HG02571 (cell line): ENCODE measurements around the gene GFOD1.
"Not testable (repeated sequence)": the region's sequence is repeated elsewhere in the genome, so short reads cannot be mapped to it uniquely, and the experiment has no call there.

ENCODE experiments used
- ATAC-seq: cut with Tn5 transposase; IDR thresholded peaks from one replicate; pipeline ENCODE4 v1.9.1; 2021; ENCODE audit warnings: mild to moderate bottlenecking, moderate library complexity; ENCODE audit not compliant: unreplicated experiment

GFOD1 gene

DNA sequence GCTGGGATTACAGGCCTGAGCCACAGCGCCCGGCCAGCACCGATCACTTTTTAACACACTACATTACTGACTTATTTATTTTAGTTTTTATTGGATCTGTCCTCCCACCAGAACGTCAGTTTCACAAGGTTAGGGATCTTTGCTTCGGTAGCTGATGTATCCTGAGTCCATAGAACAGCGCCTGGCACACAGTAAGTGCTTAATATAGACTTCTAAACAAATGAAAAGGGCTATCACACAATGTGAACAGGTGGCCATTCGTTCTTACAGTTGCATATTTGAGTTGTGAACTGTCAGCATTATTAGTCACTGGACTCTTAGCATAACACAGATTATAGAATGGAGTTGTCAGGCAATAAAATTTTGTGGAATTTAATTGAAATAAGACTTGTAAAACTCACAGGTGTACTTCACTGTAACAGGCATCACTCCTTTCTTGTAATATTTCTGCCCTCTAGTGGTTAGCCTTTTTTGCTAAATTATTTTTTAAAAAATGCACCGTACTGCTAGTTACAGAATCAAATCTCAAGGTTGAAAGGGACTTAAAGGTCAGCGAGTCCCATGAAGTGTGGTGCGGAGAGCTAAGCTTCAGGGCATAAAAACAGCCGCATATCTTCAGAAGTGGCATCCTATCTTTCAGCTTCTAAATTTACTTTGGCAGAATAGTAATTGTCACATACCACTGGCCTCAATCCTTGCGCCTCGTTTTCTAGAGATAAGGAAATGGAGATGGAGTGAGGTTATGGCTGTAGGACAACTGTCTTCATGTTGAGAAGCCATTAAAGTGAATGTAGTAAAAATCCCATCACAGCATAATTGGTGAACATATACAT is 155.7 kb downstream of the GFOD1 start:
- no peak for ATAC-seq

DNA sequence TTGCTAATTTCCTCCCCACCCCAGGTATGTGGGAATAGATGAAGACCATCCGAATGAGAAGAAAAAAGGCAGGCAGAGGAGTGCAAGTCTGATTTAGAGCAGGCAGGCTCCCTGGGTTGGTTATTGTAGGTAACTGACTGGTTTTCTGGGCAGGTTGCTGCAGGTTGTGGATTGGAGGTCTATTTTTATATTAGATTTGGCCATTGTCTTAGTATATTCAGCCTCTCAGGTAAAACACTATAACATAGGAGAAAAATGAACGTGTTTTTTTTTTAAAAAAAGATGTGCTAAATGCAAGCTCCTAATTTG is 158.6 kb downstream of the GFOD1 start:
- no peak for ATAC-seq

DNA sequence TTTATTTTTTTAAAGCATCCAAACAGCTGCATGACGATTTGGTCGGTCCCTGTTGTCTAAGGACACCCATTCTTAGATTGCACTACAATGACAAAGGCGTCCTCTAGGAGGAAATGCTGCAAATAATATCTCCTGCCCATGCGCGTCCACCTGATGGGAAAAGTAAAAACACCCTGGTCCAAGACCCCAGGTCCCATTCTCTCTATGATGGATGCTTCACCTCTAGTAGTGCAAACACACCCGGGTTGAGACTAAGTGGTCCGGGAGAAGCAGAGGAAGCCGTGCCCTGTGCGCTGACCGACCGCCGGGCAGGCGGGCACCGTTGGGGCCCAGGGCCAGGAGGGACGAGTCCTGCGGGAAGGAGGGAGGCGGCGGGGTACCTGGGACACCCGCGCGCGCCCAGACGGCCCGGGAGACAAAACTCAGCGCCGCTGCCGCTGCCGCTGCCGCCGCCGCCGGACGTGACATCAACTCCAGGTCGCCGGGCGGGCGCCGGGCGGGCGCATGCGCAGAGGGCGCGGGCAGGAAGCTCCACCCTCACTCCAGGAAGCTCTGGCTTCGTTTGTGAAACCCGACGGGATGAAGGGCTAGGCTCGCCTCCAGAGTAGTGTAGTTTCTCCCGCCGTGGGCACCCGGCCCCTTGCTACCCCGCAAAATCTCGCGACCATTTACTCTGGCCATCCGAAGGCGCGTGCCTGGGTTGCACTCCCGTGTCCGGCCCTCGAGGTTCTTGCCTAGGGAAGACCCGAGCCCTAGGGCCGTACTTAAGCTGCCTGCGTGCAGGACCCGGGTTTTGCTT is 159.1 kb downstream of the GFOD1 start, which contains the start of gene TBC1D7:
Gene TBC1D7 (minus strand): TSS at position 462 of the 799 bp plus-strand sequence. CDS start 1,639 bp downstream, outside the sequence.
- peak; percentile 90 for ATAC-seq

DNA sequence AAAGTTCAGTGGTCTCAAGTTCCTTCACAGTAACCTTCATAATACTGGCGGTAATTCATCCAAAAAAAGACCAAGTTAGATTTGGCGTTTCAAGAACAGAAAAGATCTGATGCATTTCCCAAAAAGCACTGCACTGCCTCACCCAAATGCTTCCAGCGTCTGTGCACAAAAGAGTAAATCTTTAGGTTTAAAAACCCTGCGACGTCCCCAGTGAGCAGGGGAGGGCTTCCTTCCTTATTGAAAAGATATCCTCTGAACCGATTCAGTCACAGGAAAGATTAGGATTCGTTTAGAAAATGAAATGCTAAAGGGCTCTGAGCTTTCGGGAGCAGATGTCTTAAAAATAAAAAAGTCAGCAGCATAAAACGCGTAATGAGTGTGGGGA is 159.7 kb downstream of the GFOD1 start:
- no peak for ATAC-seq

DNA sequence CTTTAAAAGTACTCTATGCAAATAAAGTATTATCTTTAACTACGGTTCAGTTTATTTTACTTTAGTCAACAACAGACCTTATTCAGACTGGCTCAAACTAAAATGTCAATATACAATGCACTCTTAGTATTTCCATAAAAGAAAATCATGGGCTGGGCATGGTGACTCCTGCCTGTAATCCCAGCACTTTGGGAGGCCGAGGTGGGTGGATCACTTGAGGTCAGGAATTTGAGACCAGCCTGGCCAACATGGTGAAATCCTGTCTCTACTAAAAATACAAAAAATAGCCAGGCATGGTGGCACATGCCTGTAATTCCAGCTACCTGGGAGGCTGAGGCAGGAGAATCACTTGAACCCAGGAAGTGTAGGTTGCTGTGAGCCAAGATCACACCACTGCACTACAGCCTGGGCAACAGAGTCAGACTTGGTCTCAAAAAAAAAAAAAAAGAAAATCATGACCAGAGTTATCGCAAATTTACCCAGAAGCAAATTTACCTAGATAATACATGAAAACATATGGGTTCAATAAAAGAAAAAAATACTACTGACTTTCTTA is 161.3 kb downstream of the GFOD1 start:
- ATAC-seq: not testable (repeated sequence)

DNA sequence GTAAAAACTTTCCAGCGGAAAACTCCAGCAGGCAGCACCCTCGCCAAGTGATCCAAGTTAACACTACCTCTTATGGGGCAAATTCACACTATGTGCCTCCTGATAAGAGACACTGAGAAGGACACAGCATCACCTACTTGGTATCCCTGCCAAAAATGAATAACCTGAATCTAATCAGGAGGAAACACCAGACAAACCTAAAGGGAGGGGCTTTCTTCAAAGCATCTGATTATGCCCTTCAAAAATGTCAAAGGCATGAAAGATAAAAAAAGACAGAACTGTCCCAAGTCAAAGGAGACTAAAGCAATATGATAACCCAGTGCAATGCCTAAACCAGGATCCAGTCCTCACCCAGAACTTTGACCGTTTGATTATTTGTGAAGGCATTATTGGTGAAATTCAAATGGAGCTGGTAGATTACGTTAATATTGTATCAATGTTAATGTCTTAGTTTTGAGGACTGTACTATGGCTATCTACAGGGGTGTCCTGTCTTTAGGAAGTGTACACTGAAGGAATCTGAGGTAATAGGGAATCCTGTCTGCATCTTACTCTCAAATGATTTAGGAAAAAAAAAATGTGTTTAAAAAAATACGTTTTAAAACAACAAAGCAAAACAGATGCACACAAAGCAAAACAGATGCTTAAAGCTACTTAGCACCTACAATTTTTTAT is 167.4 kb downstream of the GFOD1 start:
- no peak for ATAC-seq

DNA sequence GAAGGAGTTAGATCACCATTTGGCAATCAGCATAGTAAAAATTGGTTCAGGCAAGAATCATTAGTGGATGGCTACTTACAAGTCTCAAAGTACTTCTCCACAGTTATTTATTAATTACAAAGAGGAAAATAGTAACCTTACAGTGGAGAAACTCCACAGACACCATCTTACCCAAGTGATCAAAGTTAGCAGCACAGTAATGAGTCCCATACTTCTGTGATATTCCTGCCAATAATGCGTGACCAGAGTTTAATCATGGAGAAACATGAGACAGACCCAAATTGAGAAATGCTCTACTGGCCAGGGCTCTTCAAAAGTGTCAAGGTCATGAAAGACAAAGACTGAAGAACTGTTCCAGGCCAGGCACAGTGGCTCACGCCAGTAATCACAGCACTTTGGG is 168.6 kb downstream of the GFOD1 start:
- ATAC-seq: no peak

DNA sequence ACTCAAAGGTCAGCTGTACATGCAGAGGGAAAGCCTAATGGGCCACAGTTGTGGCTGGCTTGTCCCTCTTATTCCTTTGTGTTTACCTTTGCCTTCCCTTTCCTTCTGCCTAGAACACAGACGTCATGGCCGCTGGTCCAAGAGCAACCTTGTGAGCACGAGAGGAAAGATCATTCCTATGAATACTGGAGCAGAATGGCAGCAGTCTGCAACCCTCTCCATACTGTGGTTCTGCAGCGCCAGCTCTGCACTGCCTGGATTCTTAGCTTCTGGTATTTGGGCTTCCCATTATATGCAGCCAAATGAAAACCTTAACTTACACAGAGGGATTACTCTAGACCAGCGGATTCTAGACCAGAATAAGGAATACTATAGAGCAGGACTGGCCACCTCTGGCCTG is 171.5 kb downstream of the GFOD1 start:
- ATAC-seq: no peak

DNA sequence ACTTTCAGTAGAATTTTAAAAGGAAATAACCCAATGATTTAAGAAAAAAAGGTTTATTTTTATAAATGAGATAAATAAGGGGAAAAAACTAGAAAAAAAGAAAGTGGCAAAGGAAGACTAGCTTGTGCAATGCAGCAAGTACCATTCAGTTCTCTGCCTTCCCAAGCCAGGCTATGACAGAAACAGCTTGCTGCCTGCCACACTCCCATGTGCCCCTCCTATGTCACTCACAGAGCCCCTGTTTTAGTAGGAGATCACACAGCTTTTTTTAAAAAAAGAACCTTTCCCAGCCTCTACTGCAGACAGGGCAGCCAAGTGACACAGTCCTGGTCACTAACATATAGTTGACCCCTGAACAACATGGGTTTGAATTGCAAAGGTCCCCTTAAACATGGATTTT is 172.6 kb downstream of the GFOD1 start:
- ATAC-seq: no peak

DNA sequence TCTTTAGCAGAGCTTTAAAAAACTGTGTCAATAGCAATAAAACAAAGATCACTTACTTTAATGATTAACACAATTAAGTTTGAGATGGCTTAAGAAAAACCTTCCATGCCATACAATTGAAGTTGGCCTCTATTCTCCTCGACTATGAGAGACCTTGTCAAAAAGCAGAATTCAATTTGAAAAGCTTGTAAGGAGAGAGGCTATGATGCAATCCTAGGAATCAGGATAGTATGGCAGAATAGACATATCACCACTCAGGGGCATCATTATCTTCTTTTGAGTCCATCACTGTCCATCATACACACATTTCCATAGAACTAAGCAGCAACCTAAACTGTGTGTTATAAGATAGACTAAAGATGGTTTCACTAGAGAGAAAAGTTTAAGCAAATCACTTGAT is 176.2 kb downstream of the GFOD1 start:
- no peak for ATAC-seq

DNA sequence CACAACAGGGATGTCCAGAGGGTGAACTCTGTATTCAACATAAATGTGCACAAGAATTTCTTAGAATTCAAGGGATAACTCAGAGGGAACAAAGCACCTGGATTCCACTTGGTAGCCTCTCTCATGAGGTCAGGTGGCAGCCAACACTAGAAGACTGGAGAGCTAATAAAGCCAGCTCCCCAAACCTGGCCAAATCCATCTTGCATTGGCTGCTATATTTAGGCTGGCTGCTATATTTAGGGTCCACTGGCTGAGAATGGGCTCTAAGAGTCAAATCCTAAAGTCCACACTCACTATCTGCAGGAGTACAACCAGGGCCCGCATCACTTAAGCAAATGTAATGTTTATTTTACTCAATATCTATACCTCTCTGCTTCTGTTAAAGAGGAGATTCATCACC is 179.1 kb downstream of the GFOD1 start:
- no peak for ATAC-seq
